ENCODE data around the gene PJA2.

Gene PJA2

DNA sequence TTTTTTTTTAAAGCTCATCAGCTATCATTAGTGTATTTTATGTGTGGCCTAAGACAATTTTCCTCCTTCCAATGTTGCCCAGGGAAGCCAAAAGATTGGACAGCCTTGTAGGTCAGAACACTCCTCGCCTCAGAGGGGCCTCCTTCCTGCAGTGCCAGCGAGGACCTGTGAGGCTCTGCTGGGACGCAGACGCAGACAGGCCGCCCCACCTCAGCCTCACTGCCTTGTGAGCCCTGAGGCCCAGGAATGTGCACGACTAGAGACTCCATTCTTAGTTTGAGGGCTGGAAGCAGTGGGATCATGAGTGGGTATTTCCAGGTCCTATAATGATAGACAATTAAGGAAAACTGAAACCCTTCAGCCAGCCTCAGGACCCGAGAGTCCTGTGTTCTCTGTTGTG lies 85.4 kb downstream of the PJA2 start:
- no peak overlapping the region for H3K27ac ChIP-seq (replicated peaks)
- TF ChIP-seq GABPA (IDR thresholded peaks at IDR 0.05; ENCODE audit: low read depth) (no peak), SPI1 (IDR thresholded peaks at IDR 0.05; ENCODE audit: borderline replicate concordance, low read depth) (no peak), REST (IDR thresholded peaks at IDR 0.05; ENCODE audit: insufficient replicate concordance, low read depth) (no peak), POLR2AphosphoS5 (IDR thresholded peaks at IDR 0.05; ENCODE audit: low read depth) (no peak)
- TF ChIP-seq, protein P1, sequence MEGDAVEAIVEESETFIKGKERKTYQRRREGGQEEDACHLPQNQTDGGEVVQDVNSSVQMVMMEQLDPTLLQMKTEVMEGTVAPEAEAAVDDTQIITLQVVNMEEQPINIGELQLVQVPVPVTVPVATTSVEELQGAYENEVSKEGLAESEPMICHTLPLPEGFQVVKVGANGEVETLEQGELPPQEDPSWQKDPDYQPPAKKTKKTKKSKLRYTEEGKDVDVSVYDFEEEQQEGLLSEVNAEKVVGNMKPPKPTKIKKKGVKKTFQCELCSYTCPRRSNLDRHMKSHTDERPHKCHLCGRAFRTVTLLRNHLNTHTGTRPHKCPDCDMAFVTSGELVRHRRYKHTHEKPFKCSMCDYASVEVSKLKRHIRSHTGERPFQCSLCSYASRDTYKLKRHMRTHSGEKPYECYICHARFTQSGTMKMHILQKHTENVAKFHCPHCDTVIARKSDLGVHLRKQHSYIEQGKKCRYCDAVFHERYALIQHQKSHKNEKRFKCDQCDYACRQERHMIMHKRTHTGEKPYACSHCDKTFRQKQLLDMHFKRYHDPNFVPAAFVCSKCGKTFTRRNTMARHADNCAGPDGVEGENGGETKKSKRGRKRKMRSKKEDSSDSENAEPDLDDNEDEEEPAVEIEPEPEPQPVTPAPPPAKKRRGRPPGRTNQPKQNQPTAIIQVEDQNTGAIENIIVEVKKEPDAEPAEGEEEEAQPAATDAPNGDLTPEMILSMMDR (IDR thresholded peaks at IDR 0.05; ENCODE audit: insufficient read depth, low read length): no peak
- no peak for DNase-seq (ENCODE audit: low read depth in 1 of 2, low spot score in 1 of 2)
- no peaks in the 10 kb centered on the region for H3K27me3 ChIP-seq (ENCODE audit: insufficient read depth, poor library complexity, severe bottlenecking)
- no peak overlapping the region for H3K4me3 ChIP-seq (replicated peaks; ENCODE audit: insufficient read depth, low read length)

DNA sequence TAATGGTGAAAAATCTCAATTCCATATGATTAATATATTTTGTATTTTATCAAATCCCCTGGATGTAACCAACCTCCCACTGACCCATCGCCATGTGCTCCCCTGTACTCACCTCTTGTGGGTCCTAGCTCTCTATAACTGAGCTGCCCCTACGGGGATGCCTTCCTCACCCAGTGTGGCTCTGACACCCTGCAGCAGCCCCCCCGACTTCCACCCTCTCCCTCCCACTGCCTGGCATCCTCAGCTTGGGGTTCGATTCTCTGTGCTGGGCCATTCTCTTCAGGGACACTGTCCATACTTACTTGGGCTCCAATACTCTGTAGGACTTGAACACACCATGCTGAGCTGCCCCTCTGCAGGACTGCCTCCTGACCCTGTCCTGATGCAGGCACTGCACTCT lies 87.1 kb downstream of the PJA2 start:
- Histone ChIP-seq H3K27me3 (ENCODE audit: insufficient read depth, poor library complexity, severe bottlenecking) (no peaks in the 10 kb centered on the region), H3K4me3 (replicated peaks; ENCODE audit: insufficient read depth, low read length) (no peak overlapping the region), H3K27ac (replicated peaks) (no peak overlapping the region)
- DNase-seq (ENCODE audit: low read depth in 1 of 2, low spot score in 1 of 2): no peak
- TF ChIP-seq REST (IDR thresholded peaks at IDR 0.05; ENCODE audit: insufficient replicate concordance, low read depth) (no peak), SPI1 (IDR thresholded peaks at IDR 0.05; ENCODE audit: borderline replicate concordance, low read depth) (no peak), POLR2AphosphoS5 (IDR thresholded peaks at IDR 0.05; ENCODE audit: low read depth) (no peak), GABPA (IDR thresholded peaks at IDR 0.05; ENCODE audit: low read depth) (no peak)
- TF ChIP-seq, protein P1 (IDR thresholded peaks at IDR 0.05; ENCODE audit: insufficient read depth, low read length): no peak

GRCh38 chr5:109319351-109319750 lies 90.4 kb downstream of the PJA2 start:
- Histone ChIP-seq H3K4me3 (replicated peaks; ENCODE audit: insufficient read depth, low read length) (no peak overlapping the region), H3K27ac (replicated peaks) (no peak overlapping the region), H3K27me3 (ENCODE audit: insufficient read depth, poor library complexity, severe bottlenecking) (no peaks in the 10 kb centered on the region)
- no peak for TF ChIP-seq GABPA (IDR thresholded peaks at IDR 0.05; ENCODE audit: low read depth)
- TF ChIP-seq SPI1 (IDR thresholded peaks at IDR 0.05; ENCODE audit: borderline replicate concordance, low read depth): no peak
- TF ChIP-seq, protein P1 (IDR thresholded peaks at IDR 0.05; ENCODE audit: insufficient read depth, low read length): no peak
- TF ChIP-seq POLR2AphosphoS5 (IDR thresholded peaks at IDR 0.05; ENCODE audit: low read depth): no peak
- TF ChIP-seq REST (IDR thresholded peaks at IDR 0.05; ENCODE audit: insufficient replicate concordance, low read depth): no peak
- DNase-seq (ENCODE audit: low read depth in 1 of 2, low spot score in 1 of 2): no peak

Data from HL-60 (cell line).